MCF 10A (cell line): ENCODE measurements around the gene CDA. TPM values are rescaled to one million over a fixed set of nuclear protein-coding genes. Genes with fewer than 3 reads are reported as not detected.

Experiments
- BruUV-seq: library from RNA; stranded (reverse); fragments of 400-500 nt; replicated peaks from 2 replicates; lab custom pipeline; 2021; lab: Mats Ljungman, UMichigan
- CTCF ChIA-PET: fragments of 300-600 bp; sonication (Branson Sonifier 250); formaldehyde crosslinking; extraction: SDS; loops from one replicate; lab custom pipeline; 2021; ENCODE audit warnings: antibody characterized with exemption, inconsistent platforms; lab: Yijun Ruan, JAX
- POLR2A ChIA-PET: fragments of 300-600, 350-650 bp; sonication (Branson Sonifier 250); formaldehyde crosslinking; extraction: SDS; loops from one replicate; lab custom pipeline; 2020; ENCODE audit warnings: antibody characterized with exemption, inconsistent platforms; lab: Yijun Ruan, JAX
- DNase-seq: peaks from one replicate; pipeline ENCODE4 v3.0.0-alpha.2; 2018; ENCODE audit not compliant: unreplicated experiment
- H3K27ac Mint-ChIP-seq: one replicate; pipeline ENCODE4 v1.8.0; 2022; ENCODE audit warnings: mild to moderate bottlenecking, low read depth, mixed read lengths; ENCODE audit not compliant: unreplicated experiment
- H3K27me3 Mint-ChIP-seq: one replicate; pipeline ENCODE4 v1.8.0; 2022; ENCODE audit warnings: mixed read lengths; ENCODE audit not compliant: insufficient read depth, unreplicated experiment
- H3K36me3 Mint-ChIP-seq: one replicate; pipeline ENCODE4 v1.8.0; 2022; ENCODE audit warnings: mild to moderate bottlenecking, moderate library complexity, mixed read lengths; ENCODE audit not compliant: insufficient read depth, unreplicated experiment
- H3K4me1 Mint-ChIP-seq: one replicate; pipeline ENCODE4 v1.8.0; 2022; ENCODE audit warnings: mixed read lengths; ENCODE audit not compliant: insufficient read depth, unreplicated experiment
- H3K4me3 Mint-ChIP-seq: one replicate; pipeline ENCODE4 v1.8.0; 2022; ENCODE audit warnings: mild to moderate bottlenecking, moderate library complexity, mixed read lengths; ENCODE audit not compliant: unreplicated experiment
- H3K9me3 Mint-ChIP-seq: one replicate; pipeline ENCODE4 v1.8.0; 2022; ENCODE audit warnings: mixed read lengths; ENCODE audit not compliant: unreplicated experiment
- CTCF ChIP-seq: fragments of 200-600 bp; IDR thresholded peaks from one replicate; pipeline ENCODE4 v1.8.0; 2022; ENCODE audit warnings: antibody characterized with exemption, mild to moderate bottlenecking; ENCODE audit not compliant: unreplicated experiment
- intact Hi-C: fragments of 100-400 bp; cut with micrococcal nuclease; formaldehyde crosslinking; loops from 2 replicates; pipeline ENCODE4 v1.14.1; 2022
- total RNA-seq: library from RNA; stranded (reverse); gene quantifications from 2 replicates; pipeline ENCODE4 v1.2.3, GENCODE V29; 2022

CDA gene
- total RNA-seq, 1 experiment from 2014 or later = not detected

- no peaks in the 10 kb centered on the region for H3K36me3 Mint-ChIP-seq
- no peaks in the 10 kb centered on the region for H3K9me3 Mint-ChIP-seq
- DNase-seq = no peak
- intact Hi-C loops = no loop called here
- H3K27ac Mint-ChIP-seq = no peak overlapping the region
- no peaks in the 10 kb centered on the region for H3K27me3 Mint-ChIP-seq
- no peak for TF ChIP-seq CTCF
- no TSS peak for BruUV-seq
- no peaks in the 10 kb centered on the region for H3K4me1 Mint-ChIP-seq
- ChIA-PET CTCF (interaction anchor here (1.1 to 1.5 kb wide), 2 partner anchors 12 to 51 kb away, joined by 3 to 4 read pairs; no protein-coding TSS in a partner anchor), POLR2A (no interaction called here)
- H3K4me3 Mint-ChIP-seq = no peak overlapping the region
Observed at GRCh38 chr1:20626524-20626923, 37.6 kb downstream of the CDA start.

GRCh38 chr1:20630729-20631128, 41.8 kb downstream of the CDA start:
- intact Hi-C loops = loop anchor here (10.0 kb wide), 1 partner anchor 416 kb away; no protein-coding TSS in a partner anchor
- Mint-ChIP-seq H3K27me3 (no peaks in the 10 kb centered on the region), H3K27ac (no peak overlapping the region), H3K4me1 (peaks cover 6% of the 10 kb centered on the region), H3K9me3 (no peaks in the 10 kb centered on the region), H3K4me3 (no peak overlapping the region), H3K36me3 (no peaks in the 10 kb centered on the region)
- CTCF ChIA-PET = interaction anchor here (0.7 to 7.6 kb wide), 5 partner anchors 9 to 107 kb away, joined by 3 to 55 read pairs (median 5); no protein-coding TSS in a partner anchor
- POLR2A ChIA-PET = interaction anchor here (0.6 to 1.0 kb wide), 3 partner anchors 16 to 30 kb away, joined by 3 read pairs; no protein-coding TSS in a partner anchor
- DNase-seq = no peak
- BruUV-seq = no TSS peak
- no peak for TF ChIP-seq CTCF

GRCh38 chr1:20632386-20632785, 43.5 kb downstream of the CDA start:
- intact Hi-C loops = loop anchor here (10.0 kb wide), 1 partner anchor 418 kb away; no protein-coding TSS in a partner anchor
- ChIA-PET POLR2A (interaction anchor here (0.6 to 3.2 kb wide), 6 partner anchors 14 to 509 kb away, joined by 3 to 41 read pairs (median 4); partner anchors contain the start of gene MUL1), CTCF (interaction anchor here (0.5 to 7.6 kb wide), 27 partner anchors 8 to 1867 kb away, joined by 3 to 55 read pairs (median 4); partner anchors contain the start of gene CDA)
- no peak for DNase-seq
- Mint-ChIP-seq H3K27ac (no peak overlapping the region), H3K4me3 (peak overlapping the region; percentile 77), H3K36me3 (no peaks in the 10 kb centered on the region), H3K9me3 (no peaks in the 10 kb centered on the region), H3K4me1 (peaks cover 12% of the 10 kb centered on the region), H3K27me3 (no peaks in the 10 kb centered on the region)
- TF ChIP-seq CTCF = no peak
- no TSS peak for BruUV-seq

- H3K27me3 Mint-ChIP-seq = no peaks in the 10 kb centered on the region
Observed at GRCh38 chr1:20633190-20634064, 44.5 kb downstream of the CDA start, which contains the start of gene PINK1. Gene PINK1, plus strand, starts transcription at chr1:20633458. Its CDS starts 91 bp downstream, at chr1:20633549.

More at GRCh38 chr1:20633190-20634064, 44.5 kb downstream of the CDA start, which contains the start of gene PINK1:
- intact Hi-C loops = loop anchor here (1.0 to 10.0 kb wide), 3 partner anchors 58 to 419 kb away; no protein-coding TSS in a partner anchor
- ChIA-PET CTCF (interaction anchor here (0.5 to 7.6 kb wide), 31 partner anchors 9 to 1866 kb away, joined by 3 to 55 read pairs (median 4); partner anchors contain the start of gene CDA), POLR2A (interaction anchor here (0.6 to 3.2 kb wide), 29 partner anchors 9 to 1681 kb away, joined by 3 to 41 read pairs (median 4); partner anchors contain the start of genes CAMK2N1, DDOST, KIF17 and MUL1)
- no TSS peak for BruUV-seq
- DNase-seq = peak; percentile 71
- peak; percentile 99 for TF ChIP-seq CTCF
- H3K36me3 Mint-ChIP-seq = peaks cover 9% of the 10 kb centered on the region
- H3K9me3 Mint-ChIP-seq = no peaks in the 10 kb centered on the region
- H3K4me1 Mint-ChIP-seq = peaks cover 12% of the 10 kb centered on the region
- H3K4me3 Mint-ChIP-seq = peak within 1 kb of the TSS; percentile 77
- peak within 1 kb of the TSS; percentile 69 for H3K27ac Mint-ChIP-seq
